ENCODE data around the gene PSAT1. TPM values are rescaled to one million over a fixed set of nuclear protein-coding genes. Genes with fewer than 3 reads are reported as not detected.

PSAT1 gene
- total and polyA plus RNA-seq, 2 of the 4 experiments (the other 2 are of a cell fraction) = 77.2 to 88.4 TPM

- Histone ChIP-seq H3K79me1 (ENCODE audit: low read depth in 1 of 2, low read length in 2 of 2) (peaks cover 8 to 17% of the 10 kb centered on the region in 2 experiments; a peak in 3 of 4 replicates), H2AFZ (replicated peaks; ENCODE audit: low read length, poor library complexity) (no peak overlapping the region), H3K4me1 (ENCODE audit: control insufficient read depth, insufficient read depth, low read length) (peaks cover 1% of the 10 kb centered on the region; the same call in 1 of the 2 replicates), H3K4me3 (ENCODE audit: insufficient read depth, low read depth, low read length) (no peak overlapping the region), H4K5ac (ENCODE audit: low read depth, low read length) (no peak overlapping the region), H3K4me2 (ENCODE audit: low read depth, low read length) (no peak overlapping the region), H2AK5ac (ENCODE audit: low read depth, low read length) (no peak overlapping the region), H3K36me3 (ENCODE audit: control insufficient read depth, insufficient read depth, low read length) (peaks cover 32% of the 10 kb centered on the region), H3K9me1 (ENCODE audit: insufficient read depth, low read length) (peaks cover 13% of the 10 kb centered on the region), H4K8ac (ENCODE audit: low read depth in 2 of 2, low read length in 2 of 2) (no peak overlapping the region), H2BK5ac (ENCODE audit: low read depth, low read length, poor library complexity, severe bottlenecking) (no peak overlapping the region), H2BK120ac (ENCODE audit: low read depth, low read length) (no peak overlapping the region), H3K27me3 (ENCODE audit: control insufficient read depth, insufficient read depth, low read length) (no peaks in the 10 kb centered on the region), H3K56ac (ENCODE audit: extremely low read depth, insufficient read depth, low read length) (no peak overlapping the region), H3K27ac (ENCODE audit: insufficient read depth, low read length) (no peak overlapping the region), H2BK20ac (ENCODE audit: low read depth, low read length) (no peak overlapping the region), H3K14ac (replicated peaks; ENCODE audit: low read depth, low read length) (no peak overlapping the region), H3K18ac (ENCODE audit: low read depth, low read length) (no peak overlapping the region), H4K20me1 (ENCODE audit: insufficient read depth, low read length) (peaks cover 19% of the 10 kb centered on the region; the same call in 1 of the 2 replicates), H3K4ac (ENCODE audit: low read depth, low read length) (no peak overlapping the region), H3K23ac (ENCODE audit: low read depth, low read length) (no peak overlapping the region), H2AK9ac (replicated peaks; ENCODE audit: low read depth, low read length, poor library complexity) (no peak overlapping the region), H4K91ac (ENCODE audit: insufficient read depth, low read depth, low read length) (no peak overlapping the region), H3K9ac (ENCODE audit: low read depth, low read length) (no peak overlapping the region), H3K9me3 (ENCODE audit: control insufficient read depth, insufficient read depth, low read length) (no peaks in the 10 kb centered on the region), H2BK15ac (ENCODE audit: low read depth, low read length) (no peak overlapping the region)
- no peak for TF ChIP-seq ELK1 (IDR thresholded peaks at IDR 0.05; ENCODE audit: borderline replicate concordance, low read depth, low read length)
- TF ChIP-seq BHLHE40 (IDR thresholded peaks at IDR 0.05; ENCODE audit: low read depth, low read length) = no peak
- TF ChIP-seq CTCF (conservative IDR thresholded peaks at IDR 0.05; ENCODE audit: low read depth, low read length) = no peak
- TF ChIP-seq MXI1 (IDR thresholded peaks at IDR 0.05; ENCODE audit: borderline replicate concordance, low read depth, low read length) = no peak
- TF ChIP-seq MAFK (IDR thresholded peaks at IDR 0.05; ENCODE audit: low read depth, low read length) = no peak
- TF ChIP-seq RAD21 (IDR thresholded peaks at IDR 0.05; ENCODE audit: low read length) = no peak
- no peak for TF ChIP-seq USF2 (IDR thresholded peaks at IDR 0.05; ENCODE audit: low read depth, low read length)
- dilution Hi-C loops (cut with HindIII; ENCODE audit: low sequenced_read_pairs, unreplicated experiment) (no loop called here), in situ Hi-C loops (cut with MboI; ENCODE audit: low sequenced_read_pairs) (no loop called here), intact Hi-C loops (cut with micrococcal nuclease) (no loop called here)
- ChIA-PET CTCF (interaction anchor here (0.5 kb wide), 1 partner anchor 1495 kb away, joined by 4 read pairs; no protein-coding TSS in a partner anchor), POLR2A (ENCODE audit: unreplicated experiment) (no interaction called here)
- no TSS peak for BruUV-seq (replicated peaks)
- WGBS, 2 experiments (ENCODE audit: extremely low coverage in 2 of 2, insufficient read length in 1 of 2) = no CpG with 5 or more reads among the region's 8 CpGs
- DNase-seq (no peak), ATAC-seq (ENCODE audit: low read depth) (no peak)
Measured at GRCh38 chr9:78324682-78325081, 27.8 kb downstream of the PSAT1 start.

Data from IMR-90 (cell line).